ENCODE data around the gene MYO18B.

DNA sequence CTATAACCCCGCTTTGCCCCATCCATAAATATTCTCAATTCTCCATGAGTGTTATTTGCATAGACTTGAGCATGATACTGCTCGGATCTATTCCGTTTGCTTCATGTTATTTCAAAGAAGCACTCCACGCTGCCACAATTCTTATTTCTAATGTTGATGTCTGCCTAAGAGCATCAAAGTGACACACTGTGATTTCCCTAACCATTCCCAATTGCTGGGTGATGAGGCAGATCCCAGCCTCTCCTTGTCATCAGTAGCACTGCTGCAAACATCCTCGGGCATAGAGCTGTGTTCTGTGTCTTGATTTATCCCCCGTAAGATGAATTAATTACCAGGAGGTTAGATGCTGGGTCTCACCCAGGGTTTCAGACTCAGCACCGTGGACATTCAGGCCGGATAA lies 249.0 kb downstream of the MYO18B start:
- TF ChIP-seq CTCF (IDR thresholded peaks at IDR 0.05) (no peak), EZH2 (IDR thresholded peaks at IDR 0.05; ENCODE audit: borderline replicate concordance, insufficient read depth, low read depth, low read length, poor library complexity, severe bottlenecking) (no peak)
